Panc1 (cell line): Measurements from ENCODE around the gene CD34. TPM values are rescaled to one million over a fixed set of nuclear protein-coding genes. Genes with fewer than 3 reads are reported as not detected.

Experiments
- ATAC-seq: fragments of 200-7000 bp; cut with Tn5 transposase; 2 replicates; pipeline ENCODE4 v1.9.1; 2020; ENCODE audit warnings: mild to moderate bottlenecking, moderate library complexity
- BruUV-seq: library from RNA; stranded (reverse); fragments of 400-500 nt; replicated peaks from 2 replicates; lab custom pipeline; 2021; lab: Mats Ljungman, UMichigan
- CTCF ChIA-PET: fragments of 300-600 bp; sonication (Branson Sonifier 250); formaldehyde crosslinking; loops from one replicate; lab custom pipeline; 2022; ENCODE audit warnings: antibody characterized with exemption; lab: Charles Lee
- POLR2A ChIA-PET: fragments of 300-600 bp; sonication (Branson Sonifier 250); formaldehyde crosslinking; loops from one replicate; lab custom pipeline; 2022; ENCODE audit warnings: antibody characterized with exemption; lab: Charles Lee
- DNase-seq: peaks from one replicate; pipeline ENCODE4 v3.0.0-alpha.2; 2010; ENCODE audit warnings: low read depth, low spot score
- H3K27ac ChIP-seq: 2 replicates; pipeline ENCODE4 v1.5.1; 2011; ENCODE audit warnings: mild to moderate bottlenecking, low read length, inconsistent platforms
- H3K27me3 ChIP-seq: fragments of 200-500 bp; sonication (Bioruptor generic); 2 replicates; pipeline ENCODE4 v1.6.0; 2014; ENCODE audit warnings: low read length, inconsistent platforms; ENCODE audit not compliant: control insufficient read depth, insufficient read depth
- H3K36me3 ChIP-seq: fragments of 200-500 bp; sonication (Bioruptor generic); 2 replicates; pipeline ENCODE4 v1.5.1; 2014; ENCODE audit warnings: inconsistent platforms, mild to moderate bottlenecking, low read length, moderate library complexity; ENCODE audit not compliant: control insufficient read depth, insufficient read depth
- H3K4me1 ChIP-seq: 2 replicates; pipeline ENCODE4 v1.5.1; 2011; ENCODE audit warnings: inconsistent platforms, mild to moderate bottlenecking, low read length, moderate library complexity; ENCODE audit not compliant: control insufficient read depth, insufficient read depth
- H3K4me3 ChIP-seq, 2 experiments: 2 replicates each; pipeline ENCODE4 v1.5.1; 2011 to 2012; ENCODE audit warnings: low read depth in 2 of 2, low read length in 2 of 2, mild to moderate bottlenecking in 2 of 2, inconsistent platforms in 1 of 2, moderate library complexity in 1 of 2
- H3K9me3 ChIP-seq: fragments of 200-500 bp; sonication (Bioruptor generic); 2 replicates; pipeline ENCODE4 v1.5.1; 2014; ENCODE audit warnings: low read depth, mild to moderate bottlenecking, inconsistent platforms, low read length, moderate library complexity; ENCODE audit not compliant: control insufficient read depth, insufficient read depth
- CTCF ChIP-seq: fragments of 450-650 bp; IDR thresholded peaks from 2 replicates; pipeline ENCODE4 v1.5.1; 2017; ENCODE audit warnings: mild to moderate bottlenecking
- POLR2AphosphoS5 ChIP-seq: IDR thresholded peaks from 2 replicates; pipeline ENCODE4 v1.6.1; 2012; ENCODE audit warnings: mild to moderate bottlenecking, low read depth, low read length, moderate library complexity
- SIN3A ChIP-seq: IDR thresholded peaks from 2 replicates; pipeline ENCODE4 v1.6.1; 2012; ENCODE audit warnings: low read depth, mild to moderate bottlenecking, low read length, moderate library complexity, borderline replicate concordance; ENCODE audit not compliant: insufficient read depth
- TCF7L2 ChIP-seq: IDR thresholded peaks from 2 replicates; pipeline ENCODE4 v1.6.1; 2011; ENCODE audit warnings: mild to moderate bottlenecking, low read depth, low read length, inconsistent platforms
- in situ Hi-C: cut with HindIII; loops from 2 replicates; pipeline ENCODE4 v1.10.0; 2016; ENCODE audit warnings: low sequenced_read_pairs, low pct_unique_long_range_greater_than_20kb
- intact Hi-C: fragments of 100-400 bp; cut with micrococcal nuclease; formaldehyde crosslinking; loops from one replicate; pipeline ENCODE4 v1.10.0; 2022; ENCODE audit not compliant: unreplicated experiment
- total RNA-seq: library from RNA; stranded (reverse); gene quantifications from one replicate; pipeline ENCODE4 v1.2.1, GENCODE V29; 2021; ENCODE audit not compliant: unreplicated experiment
- TF ChIP-seq, protein P1 (sequence below), 2 experiments: IDR thresholded peaks; 2 replicates each; pipeline ENCODE4 v1.6.1; 2011 to 2012; ENCODE audit warnings: low read depth in 2 of 2, control low read depth in 1 of 2, low read length in 1 of 2, mild to moderate bottlenecking in 1 of 2, moderate library complexity in 1 of 2; ENCODE audit not compliant: insufficient read depth in 1 of 2

The CD34 gene
- total RNA-seq, 1 experiment from 2014 or later = 0.15 TPM

DNA sequence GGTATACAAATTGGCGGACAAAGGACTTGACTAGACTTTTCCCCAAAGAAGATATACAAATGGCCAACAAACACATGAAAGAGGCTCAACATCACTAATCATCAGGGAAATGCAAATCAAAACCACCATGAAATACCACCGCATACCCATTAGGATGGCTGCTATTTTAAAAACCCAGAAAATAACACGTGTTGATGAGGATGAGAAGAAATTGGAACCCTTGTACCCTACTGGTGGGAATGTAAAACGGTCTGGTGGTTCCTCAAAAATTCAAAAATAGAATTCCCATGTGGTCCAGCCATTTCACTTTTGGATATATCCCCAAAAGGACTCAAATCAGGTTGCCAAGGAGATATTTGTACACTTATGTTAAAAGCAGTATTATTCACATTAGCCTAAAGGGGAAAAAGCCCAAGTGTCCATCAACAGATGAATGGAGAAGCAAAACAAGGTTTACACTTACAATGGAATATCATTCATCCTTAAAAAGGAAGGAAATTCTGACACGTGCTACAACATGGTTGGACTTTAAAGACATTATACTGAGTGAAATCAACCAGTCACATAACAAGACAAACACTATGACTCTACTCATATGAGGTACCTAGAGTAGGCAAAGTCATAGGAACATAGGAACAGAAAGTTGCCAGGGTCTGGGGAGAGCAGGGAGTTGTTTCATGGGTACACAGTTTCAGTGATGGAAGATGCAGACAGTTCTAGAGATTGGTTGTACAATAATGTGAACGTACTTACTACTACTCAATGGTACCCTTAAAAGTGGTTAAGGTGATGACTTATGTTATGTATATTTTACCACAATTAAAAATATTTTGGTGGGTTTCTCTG is 17.0 kb downstream of the CD34 start:
- ChIA-PET POLR2A (no interaction called here), CTCF (no interaction called here)
- H3K27me3 ChIP-seq = no peaks in the 10 kb centered on the region
- no peak for ATAC-seq
- TF ChIP-seq, protein P1, sequence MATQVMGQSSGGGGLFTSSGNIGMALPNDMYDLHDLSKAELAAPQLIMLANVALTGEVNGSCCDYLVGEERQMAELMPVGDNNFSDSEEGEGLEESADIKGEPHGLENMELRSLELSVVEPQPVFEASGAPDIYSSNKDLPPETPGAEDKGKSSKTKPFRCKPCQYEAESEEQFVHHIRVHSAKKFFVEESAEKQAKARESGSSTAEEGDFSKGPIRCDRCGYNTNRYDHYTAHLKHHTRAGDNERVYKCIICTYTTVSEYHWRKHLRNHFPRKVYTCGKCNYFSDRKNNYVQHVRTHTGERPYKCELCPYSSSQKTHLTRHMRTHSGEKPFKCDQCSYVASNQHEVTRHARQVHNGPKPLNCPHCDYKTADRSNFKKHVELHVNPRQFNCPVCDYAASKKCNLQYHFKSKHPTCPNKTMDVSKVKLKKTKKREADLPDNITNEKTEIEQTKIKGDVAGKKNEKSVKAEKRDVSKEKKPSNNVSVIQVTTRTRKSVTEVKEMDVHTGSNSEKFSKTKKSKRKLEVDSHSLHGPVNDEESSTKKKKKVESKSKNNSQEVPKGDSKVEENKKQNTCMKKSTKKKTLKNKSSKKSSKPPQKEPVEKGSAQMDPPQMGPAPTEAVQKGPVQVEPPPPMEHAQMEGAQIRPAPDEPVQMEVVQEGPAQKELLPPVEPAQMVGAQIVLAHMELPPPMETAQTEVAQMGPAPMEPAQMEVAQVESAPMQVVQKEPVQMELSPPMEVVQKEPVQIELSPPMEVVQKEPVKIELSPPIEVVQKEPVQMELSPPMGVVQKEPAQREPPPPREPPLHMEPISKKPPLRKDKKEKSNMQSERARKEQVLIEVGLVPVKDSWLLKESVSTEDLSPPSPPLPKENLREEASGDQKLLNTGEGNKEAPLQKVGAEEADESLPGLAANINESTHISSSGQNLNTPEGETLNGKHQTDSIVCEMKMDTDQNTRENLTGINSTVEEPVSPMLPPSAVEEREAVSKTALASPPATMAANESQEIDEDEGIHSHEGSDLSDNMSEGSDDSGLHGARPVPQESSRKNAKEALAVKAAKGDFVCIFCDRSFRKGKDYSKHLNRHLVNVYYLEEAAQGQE (IDR thresholded peaks at IDR 0.05; ENCODE audit: insufficient read depth in 1 of 2, low read depth in 2 of 2, low read length in 1 of 2) = no peak
- TF ChIP-seq SIN3A (no peak), TCF7L2 (no peak), CTCF (no peak), POLR2AphosphoS5 (no peak)
- in situ Hi-C loops (no loop called here), intact Hi-C loops (no loop called here)
- no TSS peak for BruUV-seq
- no peak for DNase-seq
- no peaks in the 10 kb centered on the region for H3K9me3 ChIP-seq
- no peaks in the 10 kb centered on the region for H3K4me1 ChIP-seq
- no peak overlapping the region for H3K4me3 ChIP-seq
- no peak overlapping the region for H3K27ac ChIP-seq
- H3K36me3 ChIP-seq = no peaks in the 10 kb centered on the region

- Histone ChIP-seq H3K9me3 (no peaks in the 10 kb centered on the region), H3K27me3 (no peaks in the 10 kb centered on the region), H3K36me3 (no peaks in the 10 kb centered on the region), H3K4me1 (no peaks in the 10 kb centered on the region), H3K4me3 (no peak overlapping the region), H3K27ac (no peak overlapping the region)
- DNase-seq = no peak
- ChIA-PET CTCF (no interaction called here), POLR2A (interaction anchor here (0.6 kb wide), 1 partner anchor 47 kb away, joined by 3 read pairs; no protein-coding TSS in a partner anchor)
- no TSS peak for BruUV-seq
- TF ChIP-seq POLR2AphosphoS5 (no peak), CTCF (no peak), TCF7L2 (no peak), SIN3A (no peak)
- TF ChIP-seq, protein P1 (IDR thresholded peaks at IDR 0.05; ENCODE audit: insufficient read depth in 1 of 2, low read depth in 2 of 2, low read length in 1 of 2) = no peak
- ATAC-seq = no peak
- intact Hi-C loops (no loop called here), in situ Hi-C loops (no loop called here)
These were observed 18.2 kb downstream of the CD34 start for GRCh38 chr1:207892764-207893163.
